ENCODE data around the gene GDI2.

The GDI2 gene

GRCh38 chr10:5751601-5752253, 61.5 kb downstream of the GDI2 start:
- peaks cover 33 to 70% of the 10 kb centered on the region in 2 donors for H3K36me3 ChIP-seq (ENCODE audit: control insufficient read depth in 1 of 2, insufficient read depth in 2 of 2, low read length in 2 of 2)

GRCh38 chr10:5748394-5748803, 64.8 kb downstream of the GDI2 start:
- H3K4me1 ChIP-seq (ENCODE audit: control insufficient read depth in 1 of 2, insufficient read depth in 2 of 2, low read length in 2 of 2) = peaks cover 0 to 6% of the 10 kb centered on the region in 2 donors
- no peak overlapping the region for H3K9ac ChIP-seq (ENCODE audit: low read depth in 1 of 2, low read length in 2 of 2)
- no peaks in the 10 kb centered on the region for H3K27me3 ChIP-seq (ENCODE audit: control insufficient read depth in 1 of 2, insufficient read depth in 2 of 2, low read length in 2 of 2)
- H3K9me3 ChIP-seq (ENCODE audit: control insufficient read depth in 1 of 2, low read length in 2 of 2) = no peaks in the 10 kb centered on the region
- no peak overlapping the region for H3K4me3 ChIP-seq (ENCODE audit: low read depth in 1 of 2, low read length in 2 of 2)
- no peak overlapping the region for H3K27ac ChIP-seq (ENCODE audit: low read depth, low read length)
- H3K36me3 ChIP-seq (ENCODE audit: control insufficient read depth in 1 of 2, insufficient read depth in 2 of 2, low read length in 2 of 2) = peaks cover 43 to 68% of the 10 kb centered on the region in 2 donors

More at GRCh38 chr10:5751601-5752253, 61.5 kb downstream of the GDI2 start:
- Histone ChIP-seq H3K9me3 (ENCODE audit: control insufficient read depth in 1 of 2, low read length in 2 of 2) (no peaks in the 10 kb centered on the region), H3K4me1 (ENCODE audit: control insufficient read depth in 1 of 2, insufficient read depth in 2 of 2, low read length in 2 of 2) (no peaks in the 10 kb centered on the region), H3K27me3 (ENCODE audit: control insufficient read depth in 1 of 2, insufficient read depth in 2 of 2, low read length in 2 of 2) (no peaks in the 10 kb centered on the region), H3K27ac (ENCODE audit: low read depth, low read length) (no peak overlapping the region), H3K9ac (ENCODE audit: low read depth in 1 of 2, low read length in 2 of 2) (no peak overlapping the region), H3K4me3 (ENCODE audit: low read depth in 1 of 2, low read length in 2 of 2) (no peak overlapping the region)

GRCh38 chr10:5746197-5746596, 67.0 kb downstream of the GDI2 start:
- no peaks in the 10 kb centered on the region for H3K9me3 ChIP-seq (ENCODE audit: control insufficient read depth in 1 of 2, low read length in 2 of 2)
- no peak overlapping the region for H3K4me3 ChIP-seq (ENCODE audit: low read depth in 1 of 2, low read length in 2 of 2)
- H3K4me1 ChIP-seq (ENCODE audit: control insufficient read depth in 1 of 2, insufficient read depth in 2 of 2, low read length in 2 of 2) = peaks cover 0 to 6% of the 10 kb centered on the region in 2 donors
- H3K27ac ChIP-seq (ENCODE audit: low read depth, low read length) = no peak overlapping the region
- no peaks in the 10 kb centered on the region for H3K27me3 ChIP-seq (ENCODE audit: control insufficient read depth in 1 of 2, insufficient read depth in 2 of 2, low read length in 2 of 2)
- no peak overlapping the region for H3K9ac ChIP-seq (ENCODE audit: low read depth in 1 of 2, low read length in 2 of 2)
- H3K36me3 ChIP-seq (ENCODE audit: control insufficient read depth in 1 of 2, insufficient read depth in 2 of 2, low read length in 2 of 2) = peaks cover 34 to 66% of the 10 kb centered on the region in 2 donors

- no peaks in the 10 kb centered on the region for H3K9me3 ChIP-seq (ENCODE audit: control insufficient read depth in 1 of 2, low read length in 2 of 2)
- H3K4me3 ChIP-seq (ENCODE audit: low read depth in 1 of 2, low read length in 2 of 2) = no peak overlapping the region
- peaks cover 0 to 6% of the 10 kb centered on the region in 2 donors for H3K4me1 ChIP-seq (ENCODE audit: control insufficient read depth in 1 of 2, insufficient read depth in 2 of 2, low read length in 2 of 2)
- H3K36me3 ChIP-seq (ENCODE audit: control insufficient read depth in 1 of 2, insufficient read depth in 2 of 2, low read length in 2 of 2) = peaks cover 41 to 70% of the 10 kb centered on the region in 2 donors
- no peak overlapping the region for H3K9ac ChIP-seq (ENCODE audit: low read depth in 1 of 2, low read length in 2 of 2)
- H3K27ac ChIP-seq (ENCODE audit: low read depth, low read length) = no peak overlapping the region
- no peaks in the 10 kb centered on the region for H3K27me3 ChIP-seq (ENCODE audit: control insufficient read depth in 1 of 2, insufficient read depth in 2 of 2, low read length in 2 of 2)
These were observed 68.4 kb downstream of the GDI2 start for GRCh38 chr10:5744849-5745248.

GRCh38 chr10:5743736-5744135, 69.5 kb downstream of the GDI2 start:
- Histone ChIP-seq H3K27me3 (ENCODE audit: control insufficient read depth in 1 of 2, insufficient read depth in 2 of 2, low read length in 2 of 2) (no peaks in the 10 kb centered on the region), H3K27ac (ENCODE audit: low read depth, low read length) (no peak overlapping the region), H3K4me1 (ENCODE audit: control insufficient read depth in 1 of 2, insufficient read depth in 2 of 2, low read length in 2 of 2) (peaks cover 0 to 6% of the 10 kb centered on the region in 2 donors), H3K4me3 (ENCODE audit: low read depth in 1 of 2, low read length in 2 of 2) (no peak overlapping the region), H3K9ac (ENCODE audit: low read depth in 1 of 2, low read length in 2 of 2) (no peak overlapping the region), H3K9me3 (ENCODE audit: control insufficient read depth in 1 of 2, low read length in 2 of 2) (no peaks in the 10 kb centered on the region), H3K36me3 (ENCODE audit: control insufficient read depth in 1 of 2, insufficient read depth in 2 of 2, low read length in 2 of 2) (peaks cover 37 to 65% of the 10 kb centered on the region in 2 donors)

GRCh38 chr10:5742116-5742515, 71.1 kb downstream of the GDI2 start:
- Histone ChIP-seq H3K9ac (ENCODE audit: low read depth in 1 of 2, low read length in 2 of 2) (no peak overlapping the region), H3K36me3 (ENCODE audit: control insufficient read depth in 1 of 2, insufficient read depth in 2 of 2, low read length in 2 of 2) (peaks cover 28 to 49% of the 10 kb centered on the region in 2 donors), H3K4me1 (ENCODE audit: control insufficient read depth in 1 of 2, insufficient read depth in 2 of 2, low read length in 2 of 2) (peaks cover 0 to 6% of the 10 kb centered on the region in 2 donors), H3K4me3 (ENCODE audit: low read depth in 1 of 2, low read length in 2 of 2) (no peak overlapping the region), H3K27me3 (ENCODE audit: control insufficient read depth in 1 of 2, insufficient read depth in 2 of 2, low read length in 2 of 2) (no peaks in the 10 kb centered on the region), H3K27ac (ENCODE audit: low read depth, low read length) (no peak overlapping the region), H3K9me3 (ENCODE audit: control insufficient read depth in 1 of 2, low read length in 2 of 2) (no peaks in the 10 kb centered on the region)

GRCh38 chr10:5741276-5741675, 72.0 kb downstream of the GDI2 start:
- Histone ChIP-seq H3K4me1 (ENCODE audit: control insufficient read depth in 1 of 2, insufficient read depth in 2 of 2, low read length in 2 of 2) (peaks cover 0 to 6% of the 10 kb centered on the region in 2 donors), H3K4me3 (ENCODE audit: low read depth in 1 of 2, low read length in 2 of 2) (no peak overlapping the region), H3K27ac (ENCODE audit: low read depth, low read length) (no peak overlapping the region), H3K36me3 (ENCODE audit: control insufficient read depth in 1 of 2, insufficient read depth in 2 of 2, low read length in 2 of 2) (peaks cover 20 to 40% of the 10 kb centered on the region in 2 donors), H3K9me3 (ENCODE audit: control insufficient read depth in 1 of 2, low read length in 2 of 2) (no peaks in the 10 kb centered on the region), H3K27me3 (ENCODE audit: control insufficient read depth in 1 of 2, insufficient read depth in 2 of 2, low read length in 2 of 2) (no peaks in the 10 kb centered on the region), H3K9ac (ENCODE audit: low read depth in 1 of 2, low read length in 2 of 2) (no peak overlapping the region)

- Histone ChIP-seq H3K27me3 (ENCODE audit: control insufficient read depth in 1 of 2, insufficient read depth in 2 of 2, low read length in 2 of 2) (no peaks in the 10 kb centered on the region), H3K36me3 (ENCODE audit: control insufficient read depth in 1 of 2, insufficient read depth in 2 of 2, low read length in 2 of 2) (peaks cover 16 to 40% of the 10 kb centered on the region in 2 donors), H3K9ac (ENCODE audit: low read depth in 1 of 2, low read length in 2 of 2) (no peak overlapping the region), H3K27ac (ENCODE audit: low read depth, low read length) (no peak overlapping the region), H3K4me3 (ENCODE audit: low read depth in 1 of 2, low read length in 2 of 2) (no peak overlapping the region), H3K9me3 (ENCODE audit: control insufficient read depth in 1 of 2, low read length in 2 of 2) (no peaks in the 10 kb centered on the region), H3K4me1 (ENCODE audit: control insufficient read depth in 1 of 2, insufficient read depth in 2 of 2, low read length in 2 of 2) (no peaks in the 10 kb centered on the region)
These were observed 74.8 kb downstream of the GDI2 start for GRCh38 chr10:5738427-5738826.

- peaks cover 17 to 36% of the 10 kb centered on the region in 2 donors for H3K36me3 ChIP-seq (ENCODE audit: control insufficient read depth in 1 of 2, insufficient read depth in 2 of 2, low read length in 2 of 2)
- no peaks in the 10 kb centered on the region for H3K4me1 ChIP-seq (ENCODE audit: control insufficient read depth in 1 of 2, insufficient read depth in 2 of 2, low read length in 2 of 2)
- H3K27me3 ChIP-seq (ENCODE audit: control insufficient read depth in 1 of 2, insufficient read depth in 2 of 2, low read length in 2 of 2) = no peaks in the 10 kb centered on the region
- H3K4me3 ChIP-seq (ENCODE audit: low read depth in 1 of 2, low read length in 2 of 2) = no peak overlapping the region
- no peaks in the 10 kb centered on the region for H3K9me3 ChIP-seq (ENCODE audit: control insufficient read depth in 1 of 2, low read length in 2 of 2)
- no peak overlapping the region for H3K9ac ChIP-seq (ENCODE audit: low read depth in 1 of 2, low read length in 2 of 2)
- H3K27ac ChIP-seq (ENCODE audit: low read depth, low read length) = no peak overlapping the region
These were observed 75.9 kb downstream of the GDI2 start for GRCh38 chr10:5737352-5737751.

- Histone ChIP-seq H3K36me3 (ENCODE audit: control insufficient read depth in 1 of 2, insufficient read depth in 2 of 2, low read length in 2 of 2) (peaks cover 24 to 38% of the 10 kb centered on the region in 2 donors), H3K27ac (ENCODE audit: low read depth, low read length) (no peak overlapping the region)
These were observed 76.6 kb downstream of the GDI2 start for GRCh38 chr10:5736591-5736990.

More at GRCh38 chr10:5736591-5736990, 76.6 kb downstream of the GDI2 start:
- H3K9me3 ChIP-seq (ENCODE audit: control insufficient read depth in 1 of 2, low read length in 2 of 2) = no peaks in the 10 kb centered on the region
- no peak overlapping the region for H3K9ac ChIP-seq (ENCODE audit: low read depth in 1 of 2, low read length in 2 of 2)
- no peaks in the 10 kb centered on the region for H3K4me1 ChIP-seq (ENCODE audit: control insufficient read depth in 1 of 2, insufficient read depth in 2 of 2, low read length in 2 of 2)
- no peaks in the 10 kb centered on the region for H3K27me3 ChIP-seq (ENCODE audit: control insufficient read depth in 1 of 2, insufficient read depth in 2 of 2, low read length in 2 of 2)
- H3K4me3 ChIP-seq (ENCODE audit: low read depth in 1 of 2, low read length in 2 of 2) = no peak overlapping the region

Measured in duodenal mucosa (tissue), 2 donors.